Fibroblast of the aortic adventitia (primary cell): ENCODE results near the gene PALLD. TPM values are rescaled to one million over a fixed set of nuclear protein-coding genes. Genes with fewer than 3 reads are reported as not detected.

Experiments
- DNase-seq: peaks from one replicate; pipeline ENCODE4 v3.0.0-alpha.2; 2010; ENCODE audit warnings: low read depth
- H3K4me3 ChIP-seq: 2 replicates; pipeline ENCODE4 v1.5.1; 2011; ENCODE audit warnings: low read depth, mild to moderate bottlenecking, control low read depth, low read length, moderate library complexity
- CTCF ChIP-seq: IDR thresholded peaks from 2 replicates; pipeline ENCODE4 v1.5.1; 2011; ENCODE audit warnings: mild to moderate bottlenecking, low read length, control low read depth, inconsistent platforms; ENCODE audit not compliant: insufficient read depth
- total RNA-seq: library from RNA; depleted of rRNA; stranded (reverse); fragments of >200 nt; gene quantifications from 2 replicates; pipeline ENCODE4 v1.2.3, GENCODE V29; 2012; ENCODE audit warnings: low replicate concordance

The PALLD gene
- total RNA-seq, 1 donor = 52.1 TPM

GRCh38 chr4:168613869-168614268 is 117.0 kb downstream of the PALLD start:
- TF ChIP-seq CTCF = no peak
- no peak for DNase-seq
- H3K4me3 ChIP-seq = no peak overlapping the region

DNA sequence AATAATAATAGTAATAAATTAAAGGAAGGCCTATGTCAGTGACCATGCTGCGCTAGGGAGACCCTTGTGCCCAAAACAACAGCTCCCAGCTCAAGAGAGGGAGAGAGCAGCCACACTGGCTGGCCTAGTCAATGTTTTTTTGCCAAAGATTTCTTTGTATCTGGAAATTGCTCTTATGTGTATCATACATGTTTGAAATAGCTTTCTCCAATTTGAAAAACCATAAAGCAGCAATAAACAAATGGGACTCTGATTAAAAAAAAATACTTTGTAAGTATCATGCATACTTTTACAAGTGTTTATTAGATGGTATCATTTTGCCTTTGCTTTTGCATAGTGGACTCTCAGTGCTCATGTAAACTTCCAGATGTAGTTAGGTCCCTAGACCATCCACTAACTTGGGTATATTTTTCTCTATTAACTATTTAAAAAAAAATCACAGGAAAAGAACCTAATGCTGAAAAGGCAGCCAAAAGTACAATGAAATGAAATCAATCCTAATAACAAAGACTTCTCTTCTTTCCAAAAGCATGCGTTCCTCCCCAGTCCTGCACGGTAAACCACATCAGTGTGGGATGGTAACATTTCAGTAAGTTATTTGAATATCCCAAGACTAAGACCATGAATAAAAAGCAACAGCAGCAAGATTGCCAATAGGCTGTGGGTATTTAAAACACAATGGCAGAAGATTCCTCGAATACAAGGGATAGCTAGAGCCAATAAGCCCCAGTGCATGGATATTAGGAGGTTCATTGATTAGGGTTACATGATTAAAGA is 117.6 kb downstream of the PALLD start:
- no peak for TF ChIP-seq CTCF
- no peak for DNase-seq
- H3K4me3 ChIP-seq = no peak overlapping the region

GRCh38 chr4:168615294-168616065 is 118.6 kb downstream of the PALLD start:
- TF ChIP-seq CTCF = no peak
- DNase-seq = peak; percentile 87
- H3K4me3 ChIP-seq = no peak overlapping the region

DNA sequence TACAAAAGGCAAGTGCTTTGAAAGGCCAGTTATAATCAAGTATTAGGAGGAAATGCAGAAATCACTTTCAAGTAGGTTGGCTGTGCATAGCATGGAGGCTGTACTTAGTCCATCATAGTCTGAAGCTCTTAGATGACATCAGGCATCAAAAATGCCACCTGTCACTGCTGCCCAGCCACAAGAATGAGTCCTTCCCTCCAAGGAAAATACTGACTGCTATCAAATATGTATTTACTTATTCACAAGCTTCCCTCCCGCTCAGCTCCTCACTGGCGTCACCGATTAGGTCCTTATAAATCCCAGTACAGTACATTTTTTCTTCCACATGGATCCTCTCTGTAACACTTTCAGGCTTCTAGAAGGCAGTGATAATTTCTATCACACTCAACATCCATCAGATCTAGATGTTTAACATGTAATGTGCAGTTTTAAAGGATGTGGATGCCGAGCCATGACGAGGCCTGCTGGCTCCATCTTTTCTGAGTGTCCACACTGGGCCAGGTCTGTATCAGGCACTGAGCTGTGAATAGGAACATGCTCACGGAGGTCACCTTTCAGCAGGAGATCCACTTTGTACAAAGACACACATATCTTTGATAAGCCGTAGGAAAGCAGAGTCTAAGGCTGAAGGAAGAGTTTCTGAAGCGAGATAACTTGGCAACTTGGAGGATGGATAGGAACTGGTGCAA is 121.9 kb downstream of the PALLD start:
- no peak for TF ChIP-seq CTCF
- peak; percentile 64 for DNase-seq
- H3K4me3 ChIP-seq = no peak overlapping the region

GRCh38 chr4:168619266-168619631 is 122.4 kb downstream of the PALLD start:
- no peak for TF ChIP-seq CTCF
- H3K4me3 ChIP-seq = no peak overlapping the region
- DNase-seq = no peak

- peak; percentile 83 for DNase-seq
These were observed 125.1 kb downstream of the PALLD start for GRCh38 chr4:168621806-168622589.

More at GRCh38 chr4:168621806-168622589, 125.1 kb downstream of the PALLD start:
- H3K4me3 ChIP-seq = no peak overlapping the region
- TF ChIP-seq CTCF = no peak
